HG02763 (cell line): ENCODE results near the gene NSD2.
"Not testable (repeated sequence)": the region's sequence is repeated elsewhere in the genome, so short reads cannot be mapped to it uniquely, and the experiment has no call there.

ENCODE experiments used
- ATAC-seq: cut with Tn5 transposase; IDR thresholded peaks from one replicate; pipeline ENCODE4 v1.9.1; 2021; ENCODE audit warnings: mild to moderate bottlenecking, moderate library complexity; ENCODE audit not compliant: unreplicated experiment

NSD2 gene

GRCh38 chr4:1898007-1898406 is 26.8 kb downstream of the NSD2 start:
- no peak for ATAC-seq

- no peak for ATAC-seq
Observed at GRCh38 chr4:1898681-1899080, 27.5 kb downstream of the NSD2 start.

DNA sequence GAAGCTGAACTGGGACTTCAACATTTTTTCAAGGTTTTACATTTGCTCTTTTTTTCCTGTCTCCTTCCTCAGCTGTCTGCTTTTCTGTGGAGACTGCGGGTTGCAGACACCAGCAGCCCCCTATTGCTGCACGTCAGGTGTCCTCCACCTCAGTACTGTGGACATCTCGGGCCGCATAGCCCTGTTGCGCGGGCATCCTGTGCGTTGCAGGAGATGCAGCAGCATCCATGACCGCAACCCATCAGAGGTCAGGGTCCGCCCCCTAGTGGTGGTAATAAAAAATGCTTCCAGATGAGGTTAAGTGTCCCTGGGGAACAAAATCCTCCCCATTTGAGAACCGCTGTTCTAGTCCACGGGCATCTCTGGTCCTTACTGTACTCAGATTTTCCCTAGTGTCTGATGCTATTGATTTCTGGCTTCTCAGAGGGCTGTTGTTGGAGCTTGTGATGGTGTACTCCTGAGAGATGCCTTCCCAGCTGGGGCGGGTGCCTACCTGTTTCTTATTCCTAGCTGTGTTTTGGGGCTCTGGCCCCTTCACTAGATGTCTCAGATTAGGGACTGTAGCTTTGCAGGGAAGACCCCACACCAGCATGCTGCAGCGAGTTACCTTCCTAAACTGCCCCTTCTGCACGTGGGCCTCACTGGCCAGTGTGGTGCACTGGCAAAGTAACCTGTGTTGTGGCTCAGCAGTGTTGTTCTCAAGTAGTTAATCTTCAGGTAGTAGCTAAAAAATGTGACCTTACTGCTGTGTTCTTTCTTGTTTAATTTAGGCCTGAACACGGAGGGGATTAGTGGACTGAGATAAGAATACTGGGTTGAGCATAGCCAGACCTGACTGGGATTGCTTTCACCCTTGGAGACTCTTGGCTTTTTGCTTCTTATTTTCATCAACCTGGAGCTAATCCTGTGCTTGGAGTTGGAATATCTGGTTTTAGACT is 28.2 kb downstream of the NSD2 start:
- no peak for ATAC-seq

DNA sequence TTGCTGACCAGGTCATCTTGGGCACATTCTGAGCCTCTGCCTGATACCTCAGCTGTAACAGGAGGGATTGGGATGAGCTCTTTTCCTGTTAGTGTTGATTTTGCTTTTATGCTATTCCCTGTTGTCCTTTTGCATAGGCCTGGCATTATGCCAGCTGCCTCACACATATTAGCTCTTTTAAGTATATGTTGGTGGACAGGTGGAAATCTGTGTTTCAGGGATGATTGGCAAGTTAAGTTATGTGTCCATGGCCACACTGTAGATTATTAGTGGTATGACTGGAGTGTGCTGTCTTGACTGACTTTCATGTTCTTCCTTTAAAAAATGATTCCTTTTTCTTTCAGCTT is 28.9 kb downstream of the NSD2 start:
- no peak for ATAC-seq

DNA sequence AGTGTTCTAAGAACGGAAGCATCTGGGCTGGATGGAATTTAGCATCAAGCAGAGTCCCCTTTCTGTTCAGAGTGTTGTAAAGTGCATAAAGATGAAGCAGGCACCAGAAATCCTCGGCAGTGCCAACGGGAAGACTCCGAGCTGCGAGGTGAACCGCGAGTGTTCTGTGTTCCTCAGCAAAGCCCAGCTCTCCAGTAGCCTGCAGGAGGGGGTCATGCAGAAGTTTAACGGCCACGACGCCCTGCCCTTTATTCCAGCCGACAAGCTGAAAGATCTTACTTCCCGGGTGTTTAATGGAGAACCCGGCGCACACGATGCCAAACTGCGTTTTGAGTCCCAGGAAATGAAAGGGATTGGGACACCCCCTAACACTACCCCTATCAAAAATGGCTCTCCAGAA is 29.4 kb downstream of the NSD2 start:
- no peak for ATAC-seq

- no peak for ATAC-seq
Observed at GRCh38 chr4:1901127-1901526, 29.9 kb downstream of the NSD2 start.

- no peak for ATAC-seq
Observed at GRCh38 chr4:1902243-1902642, 31.1 kb downstream of the NSD2 start.

- no peak for ATAC-seq
Observed at GRCh38 chr4:1903035-1903434, 31.8 kb downstream of the NSD2 start.

- ATAC-seq: no peak
Observed at GRCh38 chr4:1904042-1904441, 32.8 kb downstream of the NSD2 start.

- no peak for ATAC-seq
Observed at GRCh38 chr4:1907848-1908525, 36.8 kb downstream of the NSD2 start.

- not testable (repeated sequence) for ATAC-seq
Observed at GRCh38 chr4:1909696-1910095, 38.5 kb downstream of the NSD2 start.

- ATAC-seq: no peak
Observed at GRCh38 chr4:1910643-1911042, 39.5 kb downstream of the NSD2 start.

DNA sequence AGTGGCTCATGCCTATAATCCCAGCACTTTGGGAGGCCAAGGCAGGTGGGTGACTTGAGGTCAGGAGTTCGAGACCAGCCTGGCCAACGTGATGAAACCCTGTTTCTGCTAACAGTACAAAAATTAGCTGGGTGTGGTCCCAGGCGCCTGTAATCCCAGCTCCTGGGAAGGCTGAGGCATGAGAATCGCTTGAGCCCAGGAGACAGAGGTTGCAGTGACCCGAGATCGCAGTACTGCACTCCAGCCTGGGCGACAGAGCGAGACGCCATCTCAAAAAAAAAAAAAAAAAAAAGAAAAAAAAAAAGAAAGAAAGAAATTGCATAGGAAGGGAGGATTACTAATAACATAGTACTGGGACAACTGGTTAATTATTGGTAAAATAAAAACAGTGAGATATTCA is 40.1 kb downstream of the NSD2 start:
- ATAC-seq: not testable (repeated sequence)

DNA sequence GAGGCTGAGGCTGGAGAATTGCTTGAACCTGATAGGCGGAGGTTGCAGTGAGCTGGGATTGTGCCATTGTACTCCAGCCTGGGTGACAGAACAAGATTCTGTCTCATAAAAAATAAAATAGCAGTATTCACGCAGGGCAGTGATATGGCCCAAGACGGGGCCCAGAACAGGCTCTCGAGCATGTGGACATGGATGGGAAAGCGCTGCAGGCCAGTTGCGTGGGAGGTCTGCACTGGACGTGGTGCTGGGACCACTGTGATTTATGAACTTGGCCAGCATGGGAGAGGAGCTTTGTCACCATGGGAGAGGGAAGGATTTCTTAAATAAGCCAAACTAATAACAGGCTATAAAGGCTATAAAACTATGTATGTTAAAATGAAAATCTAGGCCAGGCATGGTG is 51.6 kb downstream of the NSD2 start:
- no peak for ATAC-seq

- ATAC-seq: no peak
Observed at GRCh38 chr4:1927675-1928074, 56.5 kb downstream of the NSD2 start.

- no peak for ATAC-seq
Observed at GRCh38 chr4:1928356-1929239, 57.4 kb downstream of the NSD2 start.

GRCh38 chr4:1932736-1933135 is 61.5 kb downstream of the NSD2 start:
- ATAC-seq: no peak

DNA sequence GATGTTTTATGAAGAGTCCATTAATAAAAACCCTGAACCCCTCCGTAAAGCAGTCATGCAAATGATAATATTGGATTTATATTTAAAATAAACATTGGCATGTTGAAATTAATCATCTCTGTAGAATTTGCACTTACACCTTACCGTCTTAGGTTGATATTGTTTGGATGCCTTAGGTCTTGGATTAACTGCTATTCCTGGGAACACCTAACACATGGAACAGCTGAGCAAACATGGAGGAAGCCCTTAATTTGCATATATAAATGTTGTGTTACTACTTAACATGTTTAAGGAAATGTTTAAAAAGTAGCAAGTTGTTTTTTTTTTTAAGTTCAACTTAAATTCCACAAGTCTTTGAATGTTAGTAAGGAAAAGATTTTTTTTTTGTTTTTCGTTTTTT is 62.5 kb downstream of the NSD2 start:
- ATAC-seq: no peak

DNA sequence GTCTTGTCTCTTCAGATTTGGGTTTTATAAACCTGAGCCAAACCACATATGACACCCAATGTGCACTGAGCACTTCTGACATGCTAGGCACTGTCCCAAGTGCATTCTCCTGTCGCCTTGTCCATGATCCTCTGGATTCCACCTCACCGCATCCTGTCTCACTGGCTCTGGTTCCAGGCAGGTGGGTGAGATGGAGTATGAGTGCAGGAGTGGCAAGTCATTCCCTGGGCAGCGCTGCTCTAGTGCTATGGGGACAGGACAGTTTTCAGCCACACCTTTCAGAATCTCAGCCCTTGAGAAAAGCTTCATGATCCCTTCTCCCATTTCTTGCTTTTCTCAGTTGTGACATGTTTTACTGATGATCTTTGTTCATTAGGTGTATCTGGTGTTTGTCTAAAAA is 66.4 kb downstream of the NSD2 start:
- no peak for ATAC-seq

- ATAC-seq: no peak
Observed at GRCh38 chr4:1938027-1938426, 66.8 kb downstream of the NSD2 start.
